GM19035 (cell line): ENCODE data around the gene NCS1.

ENCODE experiments used
- ATAC-seq: cut with Tn5 transposase; IDR thresholded peaks from one replicate; pipeline ENCODE4 v1.9.1; 2021; ENCODE audit not compliant: unreplicated experiment

Gene NCS1

GRCh38 chr9:130285271-130285670 is 113.1 kb downstream of the NCS1 start:
- no peak for ATAC-seq

DNA sequence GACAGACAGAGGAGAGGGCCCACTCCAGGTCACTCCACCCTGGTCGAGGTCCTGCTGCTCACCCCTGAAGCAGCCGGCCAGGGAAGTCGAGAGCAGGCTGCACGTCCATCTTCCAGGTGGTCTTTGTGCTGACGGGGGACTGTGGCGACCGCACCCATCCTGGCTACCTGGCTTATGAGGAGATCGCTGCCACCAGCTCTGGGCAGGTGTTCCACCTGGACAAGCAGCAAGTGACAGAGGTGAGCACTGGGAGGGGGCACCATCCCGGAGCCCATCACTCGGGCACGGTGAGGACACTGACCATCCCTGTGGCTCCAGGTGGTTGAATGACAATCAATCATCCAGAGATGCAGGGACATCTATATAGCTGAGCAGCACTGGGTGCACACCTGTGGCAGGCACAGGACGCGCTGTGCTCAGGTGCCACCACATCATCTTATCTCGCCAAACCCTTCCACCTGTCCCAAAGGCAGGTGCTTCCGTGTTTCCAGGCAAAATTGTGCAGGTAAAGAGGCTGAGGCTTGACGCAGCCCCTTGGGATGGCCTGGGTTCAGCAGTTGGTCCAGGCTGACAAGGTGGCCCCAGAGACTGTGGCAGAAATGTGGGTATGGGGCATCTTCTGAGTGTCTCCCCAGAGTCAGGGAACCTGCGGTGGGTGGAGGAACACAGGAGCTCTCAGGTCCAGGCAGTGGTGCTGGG is 114.0 kb downstream of the NCS1 start:
- ATAC-seq = no peak
